Measurements from ENCODE around the gene GIMAP2. TPM values are rescaled to one million over a fixed set of nuclear protein-coding genes. Genes with fewer than 3 reads are reported as not detected.

Gene GIMAP2
- total and polyA plus RNA-seq, 12 donors = 2.1 to 17.5 (median 4.8) TPM

DNA sequence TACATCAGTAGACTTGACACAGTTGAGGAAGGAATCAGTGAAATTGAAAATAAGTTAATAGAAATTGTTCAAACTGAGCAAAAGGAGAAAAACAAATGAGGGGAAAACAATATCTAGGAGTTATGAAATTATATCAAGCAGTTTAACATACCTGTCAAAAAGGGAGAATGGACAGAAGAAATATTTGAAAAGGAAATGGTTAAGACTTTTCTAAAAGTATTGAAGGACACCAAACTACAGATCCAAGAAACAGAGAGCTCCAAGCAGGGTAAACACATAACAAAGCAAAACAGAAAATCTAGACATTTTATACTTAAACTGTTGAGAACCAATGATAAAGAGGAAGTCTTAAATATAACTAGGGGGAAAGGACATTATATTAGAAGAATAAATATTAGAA, 43.1 kb downstream of the GIMAP2 start:
- DNase-seq (no peak), ATAC-seq (no peak)
- Histone ChIP-seq H3K27me3 (no peaks in the 10 kb centered on the region), H3K4me1 (peaks cover 0 to 6% (median 2%) of the 10 kb centered on the region in 9 donors), H3K36me3 (peaks cover 0 to 12% (median 0%) of the 10 kb centered on the region in 9 donors), H3K9me3 (peaks cover 0 to 32% (median 10%) of the 10 kb centered on the region in 11 donors), H3K4me3 (no peak overlapping the region), H3K27ac (no peak overlapping the region)
- TF ChIP-seq, protein P1, sequence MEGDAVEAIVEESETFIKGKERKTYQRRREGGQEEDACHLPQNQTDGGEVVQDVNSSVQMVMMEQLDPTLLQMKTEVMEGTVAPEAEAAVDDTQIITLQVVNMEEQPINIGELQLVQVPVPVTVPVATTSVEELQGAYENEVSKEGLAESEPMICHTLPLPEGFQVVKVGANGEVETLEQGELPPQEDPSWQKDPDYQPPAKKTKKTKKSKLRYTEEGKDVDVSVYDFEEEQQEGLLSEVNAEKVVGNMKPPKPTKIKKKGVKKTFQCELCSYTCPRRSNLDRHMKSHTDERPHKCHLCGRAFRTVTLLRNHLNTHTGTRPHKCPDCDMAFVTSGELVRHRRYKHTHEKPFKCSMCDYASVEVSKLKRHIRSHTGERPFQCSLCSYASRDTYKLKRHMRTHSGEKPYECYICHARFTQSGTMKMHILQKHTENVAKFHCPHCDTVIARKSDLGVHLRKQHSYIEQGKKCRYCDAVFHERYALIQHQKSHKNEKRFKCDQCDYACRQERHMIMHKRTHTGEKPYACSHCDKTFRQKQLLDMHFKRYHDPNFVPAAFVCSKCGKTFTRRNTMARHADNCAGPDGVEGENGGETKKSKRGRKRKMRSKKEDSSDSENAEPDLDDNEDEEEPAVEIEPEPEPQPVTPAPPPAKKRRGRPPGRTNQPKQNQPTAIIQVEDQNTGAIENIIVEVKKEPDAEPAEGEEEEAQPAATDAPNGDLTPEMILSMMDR (IDR thresholded peaks at IDR 0.05) = no peak
- intact Hi-C loops (cut with DNase I) = no loop called here

GRCh38 chr7:150731916-150732315, 46.4 kb downstream of the GIMAP2 start:
- intact Hi-C loops (cut with DNase I) = loop anchor here in 1 of 10 donors (10.0 kb wide), 1 partner anchor 47 kb away; the partner anchor contains the start of gene GIMAP2
- no peak overlapping the region for H3K4me3 ChIP-seq
- H3K27ac ChIP-seq = peak overlapping the region in 1 of 10 donors; percentile 21
- no peaks in the 10 kb centered on the region for H3K36me3 ChIP-seq
- DNase-seq (no peak), ATAC-seq (no peak)
- H3K27me3 ChIP-seq = no peaks in the 10 kb centered on the region
- peaks cover 0 to 11% (median 7%) of the 10 kb centered on the region in 9 donors for H3K4me1 ChIP-seq
- TF ChIP-seq, protein P1 (IDR thresholded peaks at IDR 0.05) = no peak
- H3K9me3 ChIP-seq = peaks cover 0 to 21% (median 10%) of the 10 kb centered on the region in 11 donors
- 75 to 85% methylated on average over 1 of the region's 1 CpG for WGBS, 2 donors

DNA sequence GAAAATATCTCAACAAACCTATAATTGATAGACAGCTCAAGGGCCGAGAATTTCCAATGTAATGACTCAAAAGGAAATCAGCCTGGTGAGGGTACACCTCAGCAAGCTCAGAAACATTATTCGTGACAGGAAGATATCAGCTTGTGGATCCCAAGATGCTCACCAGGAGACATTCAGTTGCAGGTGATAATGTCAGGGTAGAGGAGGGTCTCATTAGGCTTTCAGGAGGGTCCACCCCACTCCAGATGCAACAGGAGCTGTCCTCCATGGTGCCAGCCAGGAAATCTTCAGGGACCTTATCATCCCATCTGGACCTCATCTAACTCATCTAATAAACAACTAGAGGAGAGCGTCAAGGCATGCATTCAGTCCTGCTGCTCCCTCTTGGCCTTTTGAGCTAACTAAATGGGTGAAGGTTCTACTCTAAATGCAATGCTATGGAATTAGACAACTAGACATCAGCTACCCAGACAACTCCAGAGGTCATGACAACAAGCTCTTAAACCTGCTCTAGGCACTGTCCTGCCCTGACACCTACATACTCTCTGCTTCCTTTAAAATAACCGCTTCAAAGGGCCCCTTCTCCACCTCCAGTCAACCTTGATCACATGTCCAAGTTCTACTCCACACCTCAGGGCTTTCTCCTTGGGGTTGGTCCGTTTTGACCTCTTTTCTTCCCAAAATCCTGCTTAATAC, 47.4 kb downstream of the GIMAP2 start:
- Histone ChIP-seq H3K4me3 (no peak overlapping the region), H3K9me3 (peaks cover 0 to 14% (median 9%) of the 10 kb centered on the region in 11 donors), H3K27me3 (no peaks in the 10 kb centered on the region), H3K27ac (no peak overlapping the region), H3K36me3 (no peaks in the 10 kb centered on the region), H3K4me1 (peaks cover 0 to 12% (median 9%) of the 10 kb centered on the region in 9 donors)
- TF ChIP-seq, protein P1 (IDR thresholded peaks at IDR 0.05) = no peak
- 83 to 87% methylated on average over 5 of the region's 5 CpGs for WGBS, 2 donors
- DNase-seq (no peak), ATAC-seq (no peak)
- intact Hi-C loops (cut with DNase I) = loop anchor here in 1 of 10 donors (10.0 kb wide), 1 partner anchor 48 kb away; the partner anchor contains the start of gene GIMAP2

DNA sequence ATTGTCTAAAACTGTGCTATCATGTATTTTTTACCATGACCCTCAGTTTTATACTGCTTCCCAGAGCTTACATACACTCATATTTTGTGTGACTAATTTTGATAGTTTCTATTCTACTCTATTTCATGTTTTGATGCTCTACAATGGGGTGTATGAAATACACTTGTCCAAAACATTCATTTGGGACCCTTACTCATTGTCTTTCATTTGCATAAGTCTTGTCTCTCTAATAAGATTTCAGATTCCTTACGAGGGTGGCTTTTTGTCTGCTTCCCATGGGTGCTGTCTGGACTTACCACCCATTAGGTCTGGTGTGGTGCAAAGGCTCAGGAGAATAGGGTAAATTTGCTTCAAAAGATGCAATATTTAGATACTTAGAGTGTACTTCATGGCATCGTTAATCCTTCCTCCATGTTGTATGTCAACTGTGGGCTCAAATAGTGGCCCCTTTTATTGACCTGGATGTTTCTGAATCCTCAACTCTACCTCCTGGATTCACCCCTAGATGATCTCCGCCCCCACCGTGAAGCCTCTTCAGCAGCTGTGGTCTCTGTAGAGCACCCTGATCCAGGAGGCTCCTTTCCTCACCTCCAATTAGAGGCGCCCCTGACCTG, 48.1 kb downstream of the GIMAP2 start:
- ATAC-seq (no peak), DNase-seq (no peak)
- H3K27ac ChIP-seq = no peak overlapping the region
- H3K36me3 ChIP-seq = no peaks in the 10 kb centered on the region
- intact Hi-C loops (cut with DNase I) = loop anchor here in 1 of 10 donors (10.0 kb wide), 1 partner anchor 49 kb away; the partner anchor contains the start of gene GIMAP2
- no peak overlapping the region for H3K4me3 ChIP-seq
- 90 to 94% methylated on average over 5 of the region's 5 CpGs for WGBS, 2 donors
- H3K27me3 ChIP-seq = no peaks in the 10 kb centered on the region
- H3K9me3 ChIP-seq = peaks cover 0 to 7% (median 2%) of the 10 kb centered on the region in 11 donors
- TF ChIP-seq, protein P1 (IDR thresholded peaks at IDR 0.05) = no peak
- H3K4me1 ChIP-seq = peaks cover 0 to 12% (median 9%) of the 10 kb centered on the region in 9 donors
